HG03025 (cell line): ENCODE data around the gene ASMTL.
"Not testable (repeated sequence)": the region's sequence is repeated elsewhere in the genome, so short reads cannot be mapped to it uniquely, and the experiment has no call there.

Experiments used
- ATAC-seq: cut with Tn5 transposase; IDR thresholded peaks from one replicate; pipeline ENCODE4 v1.9.1; 2021; ENCODE audit warnings: mild to moderate bottlenecking, moderate library complexity; ENCODE audit not compliant: unreplicated experiment, low FRiP score

The ASMTL gene

GRCh38 chrX:1462596-1463251 is 10.0 kb upstream of the ASMTL start:
- no peak for ATAC-seq

DNA sequence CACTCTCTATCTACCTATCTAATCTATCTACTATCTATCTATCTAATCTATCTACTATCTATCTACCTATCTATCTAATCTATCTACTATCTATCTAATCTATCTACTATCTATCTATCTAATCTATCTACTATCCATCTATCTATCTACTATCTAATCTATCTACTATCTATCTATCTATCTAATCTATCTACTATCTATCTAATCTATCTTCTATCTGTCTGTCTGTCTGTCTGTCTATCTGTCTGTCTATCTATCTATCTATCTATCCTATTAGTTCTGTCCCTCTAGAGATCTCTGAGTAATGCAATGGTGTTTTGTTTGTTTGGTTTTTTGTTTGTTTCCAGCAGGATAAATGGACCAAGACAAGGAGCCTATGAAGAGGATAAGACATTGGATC is 9.4 kb upstream of the ASMTL start:
- ATAC-seq = no peak

GRCh38 chrX:1455948-1456280 is 3.2 kb upstream of the ASMTL start:
- ATAC-seq = no peak

GRCh38 chrX:1453951-1454785 is 1.5 kb upstream of the ASMTL start:
- peak; percentile 35 for ATAC-seq

- no peak for ATAC-seq
Observed at GRCh38 chrX:1453395-1453783, 680 bp upstream of the ASMTL start.

GRCh38 chrX:1451661-1452515 is 821 bp downstream of the ASMTL start:
- no peak for ATAC-seq

GRCh38 chrX:1451251-1451660 is 1.5 kb downstream of the ASMTL start:
- no peak for ATAC-seq

GRCh38 chrX:1450361-1451161 is 2.1 kb downstream of the ASMTL start:
- ATAC-seq = no peak

- ATAC-seq = no peak
Observed at GRCh38 chrX:1449823-1450149, 2.9 kb downstream of the ASMTL start.

DNA sequence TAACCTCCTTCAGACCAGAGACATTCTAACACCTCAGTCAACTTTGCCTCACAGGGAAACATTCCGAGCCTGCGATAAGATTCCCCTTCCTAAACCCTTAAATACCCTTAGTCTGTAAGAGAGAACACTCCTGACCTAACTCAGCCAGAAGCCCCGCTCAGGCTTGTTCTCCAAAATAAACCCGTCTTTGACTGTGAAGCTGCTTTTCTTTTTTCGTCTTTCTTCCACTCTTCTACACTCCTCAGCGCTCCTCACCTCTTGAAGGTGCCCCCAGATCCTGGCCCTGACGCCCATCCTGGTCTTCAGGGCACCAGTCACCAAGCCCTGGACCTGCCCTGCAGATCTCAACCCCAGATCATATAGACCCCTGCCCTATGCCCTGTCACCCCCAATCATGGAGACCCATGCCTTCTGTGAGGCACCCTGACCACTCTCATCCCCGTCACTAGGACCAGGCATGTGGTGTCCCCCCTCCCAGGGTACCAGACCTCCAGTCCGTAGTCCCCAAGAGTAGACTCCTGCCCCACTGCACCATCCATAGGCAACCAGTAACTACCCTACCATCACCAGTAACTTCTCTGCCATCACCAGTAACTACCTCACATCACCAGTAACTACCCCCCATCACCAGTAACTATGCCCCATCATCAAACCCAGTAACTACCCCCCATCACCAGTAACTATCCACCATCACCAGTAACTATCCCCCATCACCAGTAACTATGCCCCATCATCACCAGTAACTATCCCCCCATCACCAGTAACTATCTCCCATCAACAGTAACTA is 3.5 kb downstream of the ASMTL start:
- ATAC-seq = no peak

DNA sequence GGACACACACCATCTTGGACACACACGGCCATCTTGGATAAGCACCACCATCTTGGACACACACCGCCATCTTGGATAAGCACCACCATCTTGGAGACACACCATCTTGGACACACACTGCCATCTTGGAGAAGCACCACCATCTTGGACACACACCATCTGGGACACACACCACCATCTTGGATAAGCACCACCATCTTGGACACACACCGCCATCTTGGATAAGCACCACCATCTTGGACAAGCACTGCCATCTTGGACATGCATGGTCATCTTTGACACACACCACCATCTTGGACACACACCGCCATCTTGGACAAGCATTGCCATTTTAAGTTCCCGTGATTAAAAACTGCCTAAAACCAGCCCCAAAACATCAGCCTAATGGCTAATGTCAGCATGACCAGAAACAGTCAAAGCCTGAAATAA is 4.1 kb downstream of the ASMTL start:
- ATAC-seq = not testable (repeated sequence)

DNA sequence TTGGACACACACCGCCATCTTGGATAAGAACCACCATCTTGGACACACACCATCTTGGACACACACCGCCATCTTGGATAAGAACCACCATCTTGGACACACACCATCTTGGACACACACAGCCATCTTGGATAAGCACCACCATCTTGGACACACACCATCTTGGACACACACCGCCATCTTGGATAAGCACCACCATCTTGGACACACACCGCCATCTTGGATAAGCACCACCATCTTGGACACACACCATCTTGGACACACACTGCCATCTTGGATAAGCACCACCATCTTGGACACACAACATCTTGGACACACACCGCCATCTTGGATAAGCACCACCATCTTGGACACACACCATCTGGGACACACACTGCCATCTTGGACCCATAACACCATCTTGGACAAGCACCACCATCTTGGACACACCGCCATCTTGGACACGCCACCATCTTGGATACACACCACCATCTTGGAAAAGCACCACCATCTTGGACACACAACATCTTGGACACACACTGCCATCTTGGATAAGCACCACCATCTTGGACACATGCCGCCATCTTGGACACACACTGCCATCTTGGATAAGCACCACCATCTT is 4.6 kb downstream of the ASMTL start:
- not testable (repeated sequence) for ATAC-seq

DNA sequence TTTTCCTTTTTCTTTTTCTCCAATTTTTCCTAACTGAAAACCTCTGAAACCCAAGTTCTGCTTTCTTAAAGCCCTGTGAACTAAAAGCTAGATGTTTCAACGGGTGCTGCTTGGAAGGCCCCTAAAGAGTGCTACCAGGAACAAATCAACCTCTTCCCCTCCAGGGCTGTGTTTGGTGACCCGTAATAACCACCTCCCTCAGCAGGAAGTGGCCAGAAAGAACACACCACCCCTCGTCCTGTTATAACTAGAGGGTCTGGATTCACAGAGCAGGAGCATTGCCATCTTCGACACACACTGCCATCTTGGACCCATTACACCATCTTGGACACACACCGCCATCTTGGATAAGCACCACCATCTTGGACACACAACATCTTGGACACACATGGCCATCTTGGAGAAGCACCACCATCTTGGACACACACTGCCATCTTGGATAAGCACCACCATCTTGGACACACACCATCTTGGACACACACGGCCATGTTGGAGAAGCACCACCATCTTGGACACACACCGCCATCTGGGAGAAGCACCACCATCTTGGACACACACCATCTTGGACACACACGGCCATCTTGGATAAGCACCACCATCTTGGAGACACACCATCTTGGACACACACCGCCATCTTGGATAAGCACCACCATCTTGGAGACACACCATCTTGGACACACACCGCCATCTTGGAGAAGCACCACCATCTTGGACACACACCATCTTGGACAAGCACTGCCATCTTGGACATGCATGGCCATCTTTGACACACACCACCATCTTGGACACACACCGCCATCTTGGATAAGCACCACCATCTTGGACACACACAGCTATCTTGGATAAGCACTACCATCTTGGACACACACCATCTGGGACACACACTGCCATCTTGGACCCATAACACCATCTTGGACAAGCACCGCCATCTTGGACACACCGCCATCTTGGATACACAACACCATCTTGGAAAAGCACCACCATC is 5.4 kb downstream of the ASMTL start:
- ATAC-seq = not testable (repeated sequence)

DNA sequence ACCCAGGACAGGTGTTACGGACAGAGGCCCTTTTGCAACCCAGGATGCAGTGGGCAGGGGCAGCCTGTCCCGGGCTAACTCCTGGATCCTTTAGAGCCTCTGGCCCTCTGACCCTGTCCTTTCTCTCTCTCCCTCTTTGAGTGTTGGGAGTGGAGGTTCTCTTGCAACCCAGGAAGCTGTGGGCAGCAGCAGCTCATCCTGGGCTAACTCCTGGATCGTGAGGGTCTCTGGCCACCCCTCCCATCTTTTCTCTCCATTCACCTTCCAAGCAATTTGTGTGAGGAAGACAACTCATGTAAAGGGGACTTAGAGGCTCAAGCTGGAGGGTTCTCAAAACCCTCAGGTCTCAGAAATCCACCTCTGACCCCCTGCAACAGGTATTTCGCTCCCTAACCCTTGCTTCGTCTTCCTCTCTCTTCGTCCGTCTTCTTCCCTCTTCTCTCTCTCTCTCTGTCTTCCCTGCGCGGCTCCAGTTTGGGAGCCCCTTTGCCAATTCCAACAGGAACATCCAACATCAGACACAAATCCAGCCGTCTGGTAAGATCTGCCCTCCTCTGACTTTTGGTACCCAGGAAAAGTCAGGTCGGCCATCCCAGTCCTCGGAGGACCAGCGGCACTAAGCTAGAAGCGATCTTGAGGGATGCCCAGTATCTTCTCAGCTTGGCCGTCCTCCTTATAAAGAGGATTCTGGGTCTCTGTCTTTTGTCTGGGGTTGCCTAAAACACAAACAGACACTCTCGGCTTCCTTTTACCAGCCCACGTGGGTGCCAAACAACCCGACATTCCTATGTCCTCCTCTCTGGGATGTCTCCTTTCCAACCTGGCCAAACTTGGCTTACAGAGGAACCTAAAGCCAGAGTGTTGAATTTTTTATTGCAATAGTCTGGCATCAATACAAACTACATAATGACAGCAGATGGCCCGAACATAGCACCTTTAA is 7.9 kb downstream of the ASMTL start:
- no peak for ATAC-seq

GRCh38 chrX:1443496-1444075 is 9.1 kb downstream of the ASMTL start:
- ATAC-seq = no peak

- ATAC-seq = no peak
Observed at GRCh38 chrX:1442724-1443367, 9.9 kb downstream of the ASMTL start.
